Endothelial cell of umbilical vein (primary cell): ENCODE data around the gene MYMK. TPM values are rescaled to one million over a fixed set of nuclear protein-coding genes. Genes with fewer than 3 reads are reported as not detected.

ENCODE experiments used
- BruUV-seq: library from RNA; stranded (reverse); fragments of 400-500 nt; replicated peaks from 2 replicates; lab custom pipeline; 2021; lab: Mats Ljungman, UMichigan
- CTCF ChIA-PET: fragments of 300-600, 350-600 bp; sonication (Branson Sonifier 250); formaldehyde crosslinking; loops from one replicate; lab custom pipeline; 2021; ENCODE audit warnings: antibody characterized with exemption, inconsistent platforms; lab: Charles Lee
- POLR2A ChIA-PET: fragments of 300-600, 350-600 bp; sonication (Branson Sonifier 250); formaldehyde crosslinking; loops from one replicate; lab custom pipeline; 2021; ENCODE audit warnings: antibody characterized with exemption, inconsistent platforms; lab: Charles Lee
- DNase-seq: peaks from one replicate; pipeline ENCODE4 v3.0.0-alpha.2; 2011; ENCODE audit warnings: low read depth, low spot score
- FAIRE-seq: peaks from 2 replicates; lab custom pipeline; 2011; peaks lifted over from hg19 to GRCh38; lab: Jason Lieb, UNC
- H2AFZ ChIP-seq: 2 replicates; pipeline ENCODE4 v1.6.0; 2012; ENCODE audit warnings: low read depth, low read length, control low read depth, inconsistent platforms
- H3K27ac ChIP-seq: 2 replicates; pipeline ENCODE4 v1.5.1; 2011; ENCODE audit warnings: low read depth, mild to moderate bottlenecking, control low read depth, low read length, moderate library complexity; ENCODE audit not compliant: insufficient read depth
- H3K27me3 ChIP-seq, 2 experiments: 2 replicates each; pipeline versions ENCODE4 v1.6.0 to v1.6.1; 2011; ENCODE audit warnings: low read length in 2 of 2, mixed read lengths in 1 of 2; ENCODE audit not compliant: control insufficient read depth in 2 of 2, insufficient read depth in 2 of 2
- H3K36me3 ChIP-seq, 2 experiments: 2 replicates in 1 of 2; 3 replicates in 1 of 2; pipeline ENCODE4 v1.5.1; 2011; ENCODE audit warnings: low read length in 2 of 2, mild to moderate bottlenecking in 1 of 2, moderate library complexity in 1 of 2; ENCODE audit not compliant: control insufficient read depth in 2 of 2, insufficient read depth in 2 of 2; ENCODE audit errors: extremely low read depth in 1 of 2
- H3K4me1 ChIP-seq: 3 replicates; pipeline ENCODE4 v1.5.1; 2011; ENCODE audit warnings: mild to moderate bottlenecking, low read length; ENCODE audit not compliant: control insufficient read depth, insufficient read depth; ENCODE audit errors: extremely low read depth
- H3K4me2 ChIP-seq: 2 replicates; pipeline ENCODE4 v1.6.1; 2011; ENCODE audit warnings: low read length, control low read depth, mixed read lengths; ENCODE audit not compliant: insufficient read depth
- H3K4me3 ChIP-seq, 3 experiments: fragments of 200-600 bp in 1 of 3; sonication (generic), shearing (Covaris generic) in 1 of 3; replicated peaks in 1 of 3; 2 replicates each; pipeline ENCODE4 v1.5.1; 2011 to 2016; ENCODE audit warnings: control low read depth in 3 of 3, low read length in 3 of 3, mild to moderate bottlenecking in 2 of 3, inconsistent platforms in 1 of 3, low read depth in 1 of 3, moderate library complexity in 1 of 3; ENCODE audit not compliant: insufficient read depth in 1 of 3
- H3K79me2 ChIP-seq: 2 replicates; pipeline ENCODE4 v1.6.0; 2012; ENCODE audit warnings: low read length, inconsistent platforms; ENCODE audit not compliant: control insufficient read depth, insufficient read depth
- H3K9ac ChIP-seq: replicated peaks from 2 replicates; pipeline ENCODE3; 2011; ENCODE audit warnings: low read length, control low read depth; ENCODE audit not compliant: insufficient read depth; ENCODE audit errors: extremely low read depth
- H3K9me1 ChIP-seq: replicated peaks from 3 replicates; pipeline ENCODE4 v1.6.0; 2011; ENCODE audit warnings: mild to moderate bottlenecking, low read length; ENCODE audit not compliant: control insufficient read depth, insufficient read depth; ENCODE audit errors: extremely low read depth
- H3K9me3 ChIP-seq: replicated peaks from 2 replicates; pipeline ENCODE4 v1.5.1; 2012; ENCODE audit warnings: low read length, inconsistent platforms; ENCODE audit not compliant: control insufficient read depth, insufficient read depth
- H4K20me1 ChIP-seq: replicated peaks from 2 replicates; pipeline ENCODE3; 2011; ENCODE audit warnings: mild to moderate bottlenecking, low read length; ENCODE audit not compliant: control insufficient read depth, insufficient read depth; ENCODE audit errors: extremely low read depth
- EZH2 ChIP-seq: IDR thresholded peaks from 2 replicates; pipeline ENCODE4 v1.6.1; 2012; ENCODE audit warnings: borderline replicate concordance, low read depth, mild to moderate bottlenecking, moderate library complexity, low read length, inconsistent platforms; ENCODE audit not compliant: severe bottlenecking
- FOS ChIP-seq: IDR thresholded peaks from 2 replicates; pipeline ENCODE4 v1.6.1; 2011; ENCODE audit warnings: mild to moderate bottlenecking, low read length, moderate library complexity, borderline replicate concordance; ENCODE audit not compliant: insufficient read depth
- GATA2 ChIP-seq: IDR thresholded peaks from 2 replicates; pipeline ENCODE4 v1.7.0; 2011; ENCODE audit warnings: low read depth, mild to moderate bottlenecking, moderate library complexity, mixed read lengths, low read length; ENCODE audit not compliant: insufficient read length, insufficient read depth
- JUN ChIP-seq: IDR thresholded peaks from 2 replicates; pipeline ENCODE4 v1.6.1; 2011; ENCODE audit warnings: borderline replicate concordance, low read depth; ENCODE audit not compliant: insufficient read length, insufficient read depth
- MAX ChIP-seq: IDR thresholded peaks from 2 replicates; pipeline ENCODE4 v1.6.1; 2011; ENCODE audit not compliant: insufficient read depth, insufficient read length
- MYC ChIP-seq: IDR thresholded peaks from one replicate; pipeline ENCODE4 v1.6.1; 2011; ENCODE audit warnings: mild to moderate bottlenecking, low read depth, low read length
- POLR2A ChIP-seq: IDR thresholded peaks from 2 replicates; pipeline ENCODE4 v1.6.1; 2012; ENCODE audit warnings: low read depth, mild to moderate bottlenecking, control low read depth, low read length
- POLR2AphosphoS5 ChIP-seq: IDR thresholded peaks from 2 replicates; pipeline ENCODE4 v1.6.1; 2012; ENCODE audit warnings: low read depth, mild to moderate bottlenecking, control low read depth, low read length, moderate library complexity; ENCODE audit not compliant: insufficient read depth
- dilution Hi-C: fragments of 300-500 bp; cut with MboI; formaldehyde crosslinking; loops from one replicate; pipeline ENCODE4 v1.15.0; 2019; ENCODE audit warnings: low sequenced_read_pairs; ENCODE audit not compliant: extremely low pct_ligation_motif_present
- intact Hi-C: fragments of 100-400 bp; cut with micrococcal nuclease; formaldehyde crosslinking; loops from one replicate; pipeline ENCODE4 v1.10.0; 2022
- polyA plus RNA-seq, 4 experiments: library from polyadenylated mRNA; depleted of rRNA in 3 of 4; stranded (reverse) in 3 of 4; unstranded in 1 of 4; fragments of >200 nt; gene quantifications; 2 replicates each; pipeline versions ENCODE4 v1.2.1 to v1.2.3, GENCODE V29; 2011 to 2012; ENCODE audit warnings: missing spikeins in 1 of 4
- total RNA-seq: library from RNA; stranded (reverse); gene quantifications from 2 replicates; pipeline ENCODE4 v1.2.3, GENCODE V29; 2021
- TF ChIP-seq, protein P1 (sequence below), 2 donors: IDR thresholded peaks; 1 replicate in 1 of 2; 2 replicates in 1 of 2; pipeline ENCODE4 v1.5.1; 2011; ENCODE audit warnings: low read length in 2 of 2, mild to moderate bottlenecking in 2 of 2, moderate library complexity in 2 of 2, control low read depth in 1 of 2, inconsistent platforms in 1 of 2, low read depth in 1 of 2; ENCODE audit not compliant: insufficient read depth in 1 of 2; ENCODE audit errors: extremely low read depth in 1 of 2

MYMK gene
- total and polyA plus RNA-seq, 2 donors (not counting 3 experiments of a cell fraction or from before 2014, with no cell fraction given), result not detected

- Histone ChIP-seq H3K9me1 (no peaks in the 10 kb centered on the region), H3K9me3 (no peaks in the 10 kb centered on the region), H4K20me1 (no peaks in the 10 kb centered on the region), H3K9ac (no peak overlapping the region), H3K27ac (no peak overlapping the region), H3K4me2 (no peak overlapping the region), H3K4me1 (no peaks in the 10 kb centered on the region), H3K4me3 (no peak overlapping the region), H3K27me3 (peaks cover 12 to 15% of the 10 kb centered on the region in 2 experiments), H3K79me2 (no peaks in the 10 kb centered on the region), H2AFZ (no peak overlapping the region), H3K36me3 (no peaks in the 10 kb centered on the region)
- TF ChIP-seq GATA2 (no peak), MAX (no peak), FOS (no peak), MYC (no peak), POLR2A (no peak), EZH2 (no peak), JUN (no peak), POLR2AphosphoS5 (no peak)
- TF ChIP-seq, protein P1, sequence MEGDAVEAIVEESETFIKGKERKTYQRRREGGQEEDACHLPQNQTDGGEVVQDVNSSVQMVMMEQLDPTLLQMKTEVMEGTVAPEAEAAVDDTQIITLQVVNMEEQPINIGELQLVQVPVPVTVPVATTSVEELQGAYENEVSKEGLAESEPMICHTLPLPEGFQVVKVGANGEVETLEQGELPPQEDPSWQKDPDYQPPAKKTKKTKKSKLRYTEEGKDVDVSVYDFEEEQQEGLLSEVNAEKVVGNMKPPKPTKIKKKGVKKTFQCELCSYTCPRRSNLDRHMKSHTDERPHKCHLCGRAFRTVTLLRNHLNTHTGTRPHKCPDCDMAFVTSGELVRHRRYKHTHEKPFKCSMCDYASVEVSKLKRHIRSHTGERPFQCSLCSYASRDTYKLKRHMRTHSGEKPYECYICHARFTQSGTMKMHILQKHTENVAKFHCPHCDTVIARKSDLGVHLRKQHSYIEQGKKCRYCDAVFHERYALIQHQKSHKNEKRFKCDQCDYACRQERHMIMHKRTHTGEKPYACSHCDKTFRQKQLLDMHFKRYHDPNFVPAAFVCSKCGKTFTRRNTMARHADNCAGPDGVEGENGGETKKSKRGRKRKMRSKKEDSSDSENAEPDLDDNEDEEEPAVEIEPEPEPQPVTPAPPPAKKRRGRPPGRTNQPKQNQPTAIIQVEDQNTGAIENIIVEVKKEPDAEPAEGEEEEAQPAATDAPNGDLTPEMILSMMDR (IDR thresholded peaks at IDR 0.05; ENCODE audit: extremely low read depth in 1 of 2, insufficient read depth in 1 of 2, low read depth in 1 of 2, low read length in 2 of 2), result no peak
- dilution Hi-C loops (no loop called here), intact Hi-C loops (no loop called here)
- DNase-seq (no peak), FAIRE-seq (no peak)
- POLR2A ChIA-PET, result no interaction called here
- CTCF ChIA-PET, result no interaction called here
- no TSS peak for BruUV-seq
Observed at GRCh38 chr9:133537257-133537656, 12.5 kb upstream of the MYMK start.
